NCI-H82 (cell line): ENCODE results near the gene PPP2R1B.
A peak's percentile ranks its signal among the peaks of the same experiment; 100 is the strongest.
"Not testable (repeated sequence)": the region's sequence is repeated elsewhere in the genome, so short reads cannot be mapped to it uniquely, and the experiment has no call there.

Experiments
- DNase-seq: peaks from one replicate; lab custom pipeline; 2025; lab: John Stamatoyannopoulos, UW

Gene PPP2R1B

DNA sequence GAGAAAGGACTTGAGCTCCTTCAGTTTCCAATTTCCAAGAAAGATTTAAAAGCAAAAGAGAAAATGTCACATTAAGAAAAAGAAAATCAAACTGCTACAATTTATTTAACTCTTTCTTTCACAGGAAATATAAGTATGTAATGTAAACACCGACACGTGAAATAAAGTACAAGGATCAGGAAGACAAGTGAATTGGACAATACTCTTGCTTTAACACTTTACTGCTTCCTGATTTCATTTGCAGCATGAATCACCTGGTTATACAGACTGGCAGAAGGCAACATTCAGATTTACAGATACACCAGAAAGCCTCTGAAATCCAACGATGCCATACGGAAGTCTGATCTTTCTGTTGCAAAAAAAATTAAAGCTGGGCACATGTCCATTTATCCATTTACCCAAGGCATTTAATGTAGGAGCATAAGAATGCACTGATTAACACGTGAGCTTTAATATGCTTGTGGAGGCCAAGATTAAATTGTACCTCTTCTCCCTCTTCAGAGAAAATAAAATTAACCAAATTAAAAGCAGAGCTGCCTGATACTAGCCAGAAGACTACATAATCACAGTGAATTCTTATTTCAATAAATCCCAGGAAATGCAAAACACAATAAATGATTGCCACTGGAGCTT lies 16.0 kb upstream of the PPP2R1B start:
- no peak for DNase-seq

- DNase-seq: no peak
Measured at GRCh38 chr11:111779118-111779517, 12.9 kb upstream of the PPP2R1B start.

DNA sequence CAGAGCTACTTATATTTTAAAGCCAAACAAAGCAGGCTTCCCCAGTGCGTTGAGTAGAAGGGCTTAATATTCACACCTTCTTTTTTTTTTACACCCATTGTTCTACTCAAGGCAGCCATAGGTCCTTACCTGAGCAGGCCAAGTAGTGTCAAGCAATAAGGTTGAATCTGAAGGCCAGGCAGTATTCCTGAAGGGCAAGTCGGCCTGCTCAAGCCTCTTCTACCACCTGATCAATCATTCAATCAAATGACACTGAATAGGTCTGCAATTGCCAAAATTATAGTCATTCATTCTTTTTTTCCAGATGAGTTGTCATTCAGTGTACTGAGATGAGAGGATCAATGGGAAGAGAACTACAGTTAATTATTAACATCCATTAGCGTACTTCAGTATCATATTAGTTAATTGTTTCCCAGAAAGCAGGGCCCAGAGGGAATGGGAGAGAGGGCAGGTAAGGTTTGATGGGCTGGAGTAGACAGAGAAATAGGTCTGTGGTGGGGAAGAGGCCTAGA lies 11.9 kb upstream of the PPP2R1B start:
- DNase-seq: no peak

- DNase-seq: peak; percentile 79
Measured at GRCh38 chr11:111777094-111778046, 11.2 kb upstream of the PPP2R1B start.

GRCh38 chr11:111776398-111777093 lies 10.4 kb upstream of the PPP2R1B start:
- DNase-seq: no peak

GRCh38 chr11:111774955-111775710 lies 8.9 kb upstream of the PPP2R1B start:
- DNase-seq: no peak

GRCh38 chr11:111772535-111772934 lies 6.3 kb upstream of the PPP2R1B start:
- no peak for DNase-seq

DNA sequence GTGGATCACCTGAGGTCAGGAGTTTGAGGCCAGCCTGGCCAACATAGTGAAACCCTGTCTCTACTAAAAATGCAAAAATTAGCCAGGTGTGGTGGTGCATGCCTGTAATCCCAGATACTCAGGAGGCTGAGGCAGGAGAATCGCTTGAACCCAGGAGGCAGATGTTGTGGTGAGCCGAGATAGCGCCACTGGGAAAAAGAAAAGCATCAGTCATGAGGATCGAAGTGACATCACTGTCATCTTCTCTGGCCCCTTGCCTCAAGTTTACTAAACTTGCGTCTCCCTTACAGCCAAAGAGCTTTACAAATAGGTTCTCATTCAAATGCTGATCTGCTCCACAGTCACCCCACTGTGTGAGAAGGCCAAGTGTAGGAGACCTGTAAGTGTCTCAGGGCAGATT lies 5.0 kb upstream of the PPP2R1B start:
- not testable (repeated sequence) for DNase-seq

GRCh38 chr11:111770581-111771134 lies 4.5 kb upstream of the PPP2R1B start:
- DNase-seq: no peak

DNA sequence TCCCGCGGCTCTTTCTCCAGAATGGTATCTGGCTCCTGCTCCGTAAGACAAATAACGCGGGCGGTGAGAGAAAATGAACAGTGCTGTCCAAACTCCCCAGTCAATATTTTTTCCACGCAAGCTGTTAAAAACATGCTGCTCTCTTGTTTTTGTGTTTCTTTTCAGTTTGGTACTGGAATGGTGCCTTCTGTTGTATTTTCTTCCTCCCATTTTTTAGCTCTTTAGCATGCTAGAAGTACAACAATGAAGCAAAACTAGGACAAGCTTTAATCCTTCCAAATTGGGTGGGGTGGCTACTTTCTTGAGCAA lies 599 bp upstream of the PPP2R1B start:
- DNase-seq: peak; percentile 38

GRCh38 chr11:111765320-111765983 lies 737 bp downstream of the PPP2R1B start:
- DNase-seq: peak; percentile 43

DNA sequence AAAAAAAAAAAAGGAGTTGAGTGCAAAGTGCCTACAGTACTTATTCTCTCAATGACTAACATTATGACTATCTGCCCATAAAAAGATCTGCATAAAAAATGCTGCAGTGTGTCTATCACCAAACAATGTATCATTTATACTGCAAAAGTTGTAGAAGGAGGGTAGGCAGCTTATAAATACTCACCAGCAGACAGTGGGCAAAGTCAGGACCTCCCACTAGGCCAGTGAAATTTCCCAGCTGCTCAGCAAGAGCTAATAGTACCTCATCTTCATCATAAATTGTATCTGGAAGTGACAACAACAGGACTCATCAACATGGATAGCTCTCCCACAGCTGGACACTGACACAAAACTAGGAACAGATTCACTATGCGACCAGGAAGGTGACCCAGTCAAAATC lies 1.6 kb downstream of the PPP2R1B start:
- no peak for DNase-seq

DNA sequence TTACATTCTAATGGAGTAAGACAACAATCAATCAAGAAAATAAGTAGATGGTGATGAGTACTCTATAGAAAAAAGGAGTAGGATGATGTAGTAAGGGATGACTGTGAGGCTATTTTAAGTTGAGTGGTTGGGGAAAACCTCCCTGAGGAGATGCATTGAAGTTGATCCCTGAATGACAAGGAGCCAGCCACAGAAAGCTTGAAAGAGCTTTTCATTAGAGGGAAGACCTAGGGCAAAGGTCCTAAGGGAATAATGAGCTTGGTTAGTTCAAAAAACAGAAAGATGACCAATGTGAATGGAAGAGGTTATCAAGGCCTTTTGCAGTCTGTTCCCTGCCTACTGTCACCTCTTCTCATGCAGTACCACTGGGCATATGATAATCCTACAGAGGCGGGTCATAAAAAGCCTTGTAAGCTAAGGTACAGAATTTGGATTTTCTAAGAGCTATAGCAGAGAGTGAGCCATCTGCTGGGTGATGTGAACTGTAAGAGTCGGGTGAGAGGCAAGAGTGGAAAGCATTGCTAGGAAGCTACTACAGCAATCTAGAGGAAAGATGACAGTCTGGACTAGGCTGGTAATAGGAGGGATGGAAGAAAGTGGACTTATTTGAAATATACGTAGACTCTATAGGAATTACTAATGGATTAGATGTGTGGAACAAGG lies 3.1 kb downstream of the PPP2R1B start:
- DNase-seq: no peak

GRCh38 chr11:111762526-111762925 lies 3.7 kb downstream of the PPP2R1B start:
- DNase-seq: no peak

- peak; percentile 8 for DNase-seq
Measured at GRCh38 chr11:111761036-111761435, 5.2 kb downstream of the PPP2R1B start.

DNA sequence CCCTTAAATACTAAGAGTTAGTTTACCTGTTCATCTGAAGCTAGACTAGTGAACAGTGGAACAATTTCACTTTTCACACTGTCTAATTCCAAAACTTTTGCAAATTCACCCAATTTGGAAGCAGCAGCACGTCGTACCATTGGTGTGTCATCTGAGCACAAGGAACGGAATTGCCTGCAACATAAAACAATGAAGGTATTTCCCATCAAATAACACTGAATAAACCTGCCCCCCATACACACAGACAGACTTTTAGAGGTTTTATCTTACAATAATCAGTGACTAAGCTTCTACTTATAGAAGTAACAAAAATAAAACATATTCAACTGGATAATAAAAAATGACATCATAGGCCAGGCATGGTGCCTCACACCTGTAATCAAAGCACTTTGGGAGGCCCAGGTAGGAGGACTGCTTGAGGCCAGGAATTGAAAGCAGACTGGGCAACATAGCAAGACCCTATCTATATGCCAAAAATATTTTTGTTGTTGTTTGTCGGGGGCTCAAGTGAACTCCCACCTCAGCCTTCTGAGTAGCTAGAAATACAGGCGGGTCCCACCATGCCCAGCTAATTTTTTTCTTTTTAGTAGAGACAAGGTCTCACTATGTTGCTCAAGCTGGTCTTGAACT lies 6.3 kb downstream of the PPP2R1B start:
- no peak for DNase-seq

GRCh38 chr11:111759376-111759775 lies 6.8 kb downstream of the PPP2R1B start:
- no peak for DNase-seq

- DNase-seq: no peak
Measured at GRCh38 chr11:111756097-111756496, 10.1 kb downstream of the PPP2R1B start.

- no peak for DNase-seq
Measured at GRCh38 chr11:111749646-111750045, 16.5 kb downstream of the PPP2R1B start.
